Vagina (tissue), 2 donors: ENCODE results near the gene SMIM17. TPM values are rescaled to one million over a fixed set of nuclear protein-coding genes. Genes with fewer than 3 reads are reported as not detected.

Experiments used
- DNase-seq, 2 donors: peaks; one replicate each; pipeline ENCODE4 v3.0.0-alpha.2; 2017; ENCODE audit errors: extremely low spot score in 2 of 2
- H3K27ac ChIP-seq: fragments of 200-600 bp; sonication (generic); one replicate; pipeline ENCODE4 v1.5.1; 2019
- H3K27me3 ChIP-seq: fragments of 200-600 bp; sonication (generic); one replicate; pipeline ENCODE4 v1.5.1; 2019
- H3K36me3 ChIP-seq, 2 donors: fragments of 200-600 bp; sonication (generic); one replicate each; pipeline ENCODE4 v1.5.1; 2017 to 2019
- H3K4me1 ChIP-seq: fragments of 200-600 bp; sonication (generic); one replicate; pipeline ENCODE4 v1.5.1; 2019
- H3K4me3 ChIP-seq, 2 donors: fragments of 200-600 bp; sonication (generic); 1 replicate in 1 of 2; 2 replicates in 1 of 2; pipeline ENCODE4 v1.5.1; 2016 to 2019
- H3K9me3 ChIP-seq: fragments of 200-600 bp; sonication (generic); one replicate; pipeline ENCODE4 v1.5.1; 2019
- POLR2A ChIP-seq, 2 donors: fragments of 450-650 bp; IDR thresholded peaks; one replicate each; pipeline ENCODE4 v1.6.1; 2017; ENCODE audit warnings: antibody characterized with exemption in 2 of 2, mild to moderate bottlenecking in 2 of 2, moderate library complexity in 2 of 2
- POLR2AphosphoS5 ChIP-seq, 2 donors: sonication (generic); formaldehyde crosslinking; IDR thresholded peaks; one replicate each; pipeline ENCODE4 v1.9.0; 2017; ENCODE audit warnings: antibody characterized with exemption in 2 of 2, mild to moderate bottlenecking in 2 of 2, low read depth in 1 of 2; ENCODE audit not compliant: insufficient read depth in 1 of 2
- intact Hi-C: fragments of 100-400 bp; cut with DNase I; formaldehyde crosslinking; loops from one replicate; pipeline ENCODE4 v1.15.1; 2023
- total RNA-seq: library from RNA; depleted of rRNA; stranded (reverse); fragments of >200 nt; gene quantifications from one replicate; pipeline ENCODE4 v1.2.3, GENCODE V29; 2016
- TF ChIP-seq, protein P1 (sequence below), 3 experiments: fragments of 450-650 bp in 2 of 3; fragments of 200-600 bp in 1 of 3; sonication (generic) in 1 of 3; IDR thresholded peaks; one replicate each; pipeline ENCODE4 v1.5.1; 2017 to 2019; ENCODE audit warnings: antibody characterized with exemption in 3 of 3, mild to moderate bottlenecking in 2 of 3, moderate library complexity in 2 of 3

SMIM17 gene
- total RNA-seq, 1 donor from 2014 or later: 0.98 TPM

DNA sequence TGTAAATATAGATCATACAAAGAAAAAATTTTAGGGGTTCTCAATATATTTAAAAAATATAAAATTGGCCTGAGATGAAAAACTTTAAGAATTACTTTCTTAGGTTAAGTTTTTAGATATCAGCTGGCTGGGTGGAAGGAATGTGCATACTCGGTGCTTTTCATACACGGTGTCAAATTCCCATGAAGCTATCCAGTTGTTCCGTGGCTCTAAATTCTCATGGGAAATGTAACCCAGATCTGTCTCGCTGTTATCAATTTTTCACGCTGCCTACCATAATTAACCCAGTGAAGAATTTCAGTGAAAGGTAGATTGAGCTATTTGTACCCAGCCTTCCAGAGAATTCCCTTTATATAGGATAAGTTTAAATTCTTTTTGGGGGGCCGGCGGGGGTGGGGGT, 40.2 kb downstream of the SMIM17 start:
- no peaks in the 10 kb centered on the region for H3K4me1 ChIP-seq
- DNase-seq: no peak
- TF ChIP-seq, protein P1, sequence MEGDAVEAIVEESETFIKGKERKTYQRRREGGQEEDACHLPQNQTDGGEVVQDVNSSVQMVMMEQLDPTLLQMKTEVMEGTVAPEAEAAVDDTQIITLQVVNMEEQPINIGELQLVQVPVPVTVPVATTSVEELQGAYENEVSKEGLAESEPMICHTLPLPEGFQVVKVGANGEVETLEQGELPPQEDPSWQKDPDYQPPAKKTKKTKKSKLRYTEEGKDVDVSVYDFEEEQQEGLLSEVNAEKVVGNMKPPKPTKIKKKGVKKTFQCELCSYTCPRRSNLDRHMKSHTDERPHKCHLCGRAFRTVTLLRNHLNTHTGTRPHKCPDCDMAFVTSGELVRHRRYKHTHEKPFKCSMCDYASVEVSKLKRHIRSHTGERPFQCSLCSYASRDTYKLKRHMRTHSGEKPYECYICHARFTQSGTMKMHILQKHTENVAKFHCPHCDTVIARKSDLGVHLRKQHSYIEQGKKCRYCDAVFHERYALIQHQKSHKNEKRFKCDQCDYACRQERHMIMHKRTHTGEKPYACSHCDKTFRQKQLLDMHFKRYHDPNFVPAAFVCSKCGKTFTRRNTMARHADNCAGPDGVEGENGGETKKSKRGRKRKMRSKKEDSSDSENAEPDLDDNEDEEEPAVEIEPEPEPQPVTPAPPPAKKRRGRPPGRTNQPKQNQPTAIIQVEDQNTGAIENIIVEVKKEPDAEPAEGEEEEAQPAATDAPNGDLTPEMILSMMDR (IDR thresholded peaks at IDR 0.05): no peak
- TF ChIP-seq POLR2A (IDR thresholded peaks at IDR 0.05) (no peak), POLR2AphosphoS5 (IDR thresholded peaks at IDR 0.05; ENCODE audit: insufficient read depth in 1 of 2, low read depth in 1 of 2) (no peak)
- H3K36me3 ChIP-seq: no peaks in the 10 kb centered on the region
- H3K27me3 ChIP-seq: no peaks in the 10 kb centered on the region
- intact Hi-C loops: no loop called here
- H3K27ac ChIP-seq: no peak overlapping the region
- no peaks in the 10 kb centered on the region for H3K9me3 ChIP-seq
- no peak overlapping the region for H3K4me3 ChIP-seq

DNA sequence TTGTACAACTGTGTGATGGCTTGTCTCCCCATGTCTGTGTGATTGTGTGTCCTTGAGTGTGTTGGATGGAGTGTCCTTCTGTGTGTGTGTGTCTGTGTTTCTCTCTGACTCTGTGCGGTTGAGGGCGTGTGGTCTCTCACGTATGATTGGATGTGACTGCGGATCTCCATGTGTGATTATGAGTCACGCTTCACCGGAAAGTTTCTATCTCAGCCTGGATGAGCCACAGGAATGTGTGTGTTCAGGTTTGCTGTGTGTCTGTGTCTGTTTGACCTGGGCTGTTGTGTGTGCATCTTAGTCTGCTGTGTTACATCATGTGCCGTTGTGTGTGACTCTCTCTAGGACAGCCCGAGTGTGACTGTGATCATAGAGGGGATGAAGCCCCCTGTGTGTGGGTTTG, 44.1 kb downstream of the SMIM17 start:
- TF ChIP-seq POLR2A (IDR thresholded peaks at IDR 0.05) (no peak), POLR2AphosphoS5 (IDR thresholded peaks at IDR 0.05; ENCODE audit: insufficient read depth in 1 of 2, low read depth in 1 of 2) (no peak)
- TF ChIP-seq, protein P1 (IDR thresholded peaks at IDR 0.05): no peak
- no peak overlapping the region for H3K4me3 ChIP-seq
- no peak for DNase-seq
- H3K4me1 ChIP-seq: no peaks in the 10 kb centered on the region
- H3K27ac ChIP-seq: no peak overlapping the region
- H3K36me3 ChIP-seq: no peaks in the 10 kb centered on the region
- no peaks in the 10 kb centered on the region for H3K27me3 ChIP-seq
- no peaks in the 10 kb centered on the region for H3K9me3 ChIP-seq
- intact Hi-C loops: no loop called here

DNA sequence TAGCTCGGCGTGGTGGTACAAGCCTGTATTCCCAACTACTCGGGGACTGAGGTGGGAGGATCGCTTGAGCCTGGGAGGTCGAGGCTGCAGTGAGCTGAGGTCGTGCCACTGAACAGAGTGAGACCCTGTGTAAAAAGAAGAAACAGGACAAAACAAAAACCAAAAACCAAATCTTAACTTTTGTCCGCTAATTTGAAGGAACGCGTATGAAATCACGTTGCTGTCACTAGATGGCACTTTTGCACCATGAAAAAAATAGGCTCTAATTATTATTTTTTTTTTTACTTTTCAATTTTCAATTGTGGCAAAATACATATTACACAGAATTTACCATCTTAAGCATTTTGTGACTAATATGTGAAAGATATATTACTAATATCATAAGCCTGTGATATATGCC, 46.2 kb downstream of the SMIM17 start:
- no peaks in the 10 kb centered on the region for H3K9me3 ChIP-seq
- no peaks in the 10 kb centered on the region for H3K4me1 ChIP-seq
- DNase-seq: no peak
- TF ChIP-seq POLR2A (IDR thresholded peaks at IDR 0.05): no peak
- TF ChIP-seq, protein P1 (IDR thresholded peaks at IDR 0.05): no peak
- no peak for TF ChIP-seq POLR2AphosphoS5 (IDR thresholded peaks at IDR 0.05; ENCODE audit: insufficient read depth in 1 of 2, low read depth in 1 of 2)
- intact Hi-C loops: no loop called here
- no peaks in the 10 kb centered on the region for H3K27me3 ChIP-seq
- no peak overlapping the region for H3K4me3 ChIP-seq
- no peaks in the 10 kb centered on the region for H3K36me3 ChIP-seq
- H3K27ac ChIP-seq: no peak overlapping the region

DNA sequence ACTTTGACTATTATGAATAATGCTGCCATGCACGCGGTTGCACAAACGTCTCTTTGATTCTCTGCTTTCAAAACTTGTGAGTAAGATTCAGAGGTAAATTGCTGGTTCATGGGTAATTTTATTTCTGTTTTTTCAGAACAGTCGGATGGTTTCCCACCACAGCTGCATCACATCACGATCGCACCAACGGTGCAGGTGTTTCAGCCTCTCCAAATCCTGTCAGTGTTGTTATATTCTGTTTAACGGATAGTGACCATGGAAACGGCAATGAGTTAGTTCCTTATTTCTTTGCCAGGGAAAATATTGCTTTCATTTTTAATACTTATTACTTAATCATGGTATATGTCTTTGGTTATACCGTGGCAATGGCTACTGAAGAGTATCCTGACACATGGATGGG, 47.7 kb downstream of the SMIM17 start:
- no peak overlapping the region for H3K4me3 ChIP-seq
- intact Hi-C loops: no loop called here
- no peaks in the 10 kb centered on the region for H3K27me3 ChIP-seq
- no peaks in the 10 kb centered on the region for H3K9me3 ChIP-seq
- DNase-seq: no peak
- H3K27ac ChIP-seq: no peak overlapping the region
- H3K36me3 ChIP-seq: no peaks in the 10 kb centered on the region
- no peak for TF ChIP-seq POLR2AphosphoS5 (IDR thresholded peaks at IDR 0.05; ENCODE audit: insufficient read depth in 1 of 2, low read depth in 1 of 2)
- TF ChIP-seq, protein P1 (IDR thresholded peaks at IDR 0.05): no peak
- no peak for TF ChIP-seq POLR2A (IDR thresholded peaks at IDR 0.05)
- H3K4me1 ChIP-seq: no peaks in the 10 kb centered on the region

DNA sequence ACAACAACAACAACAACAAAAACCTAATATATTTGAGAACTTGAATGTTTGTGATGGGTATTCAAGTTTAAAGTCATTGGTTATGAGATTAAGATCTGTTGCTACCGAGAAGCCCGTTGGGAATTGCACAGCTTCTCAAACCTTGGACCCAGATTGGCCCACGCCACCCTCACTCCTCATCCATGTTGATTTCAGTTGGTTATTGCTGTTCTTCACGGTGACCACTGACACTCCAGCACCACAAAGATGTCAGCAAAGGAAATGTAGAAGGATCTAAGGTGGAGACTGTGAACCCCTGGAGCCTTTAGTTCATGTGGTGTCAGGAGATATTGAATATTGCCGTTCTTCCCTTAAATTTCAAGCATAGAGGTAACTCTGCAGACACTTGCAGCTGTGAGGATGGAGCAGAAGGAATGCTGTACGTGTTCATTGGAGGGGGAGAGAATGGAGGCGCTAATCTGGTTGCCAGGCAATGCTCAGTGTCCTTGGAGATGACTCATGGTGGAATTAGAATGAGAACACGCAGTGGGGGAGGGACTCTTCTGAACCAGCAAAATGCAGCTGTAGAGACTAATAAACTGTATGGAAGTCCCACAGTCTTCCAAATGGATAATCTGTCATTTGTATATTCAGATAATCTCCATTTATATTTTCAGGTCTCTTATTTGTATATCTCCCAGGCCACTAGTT, 49.4 kb downstream of the SMIM17 start:
- intact Hi-C loops: no loop called here
- Histone ChIP-seq H3K27ac (no peak overlapping the region), H3K27me3 (no peaks in the 10 kb centered on the region), H3K36me3 (no peaks in the 10 kb centered on the region), H3K4me3 (no peak overlapping the region), H3K9me3 (no peaks in the 10 kb centered on the region), H3K4me1 (no peaks in the 10 kb centered on the region)
- TF ChIP-seq POLR2AphosphoS5 (IDR thresholded peaks at IDR 0.05; ENCODE audit: insufficient read depth in 1 of 2, low read depth in 1 of 2) (no peak), POLR2A (IDR thresholded peaks at IDR 0.05) (no peak)
- no peak for DNase-seq
